ENCODE measurements around the gene C12orf57. TPM values are rescaled to one million over a fixed set of nuclear protein-coding genes. Genes with fewer than 3 reads are reported as not detected.

The C12orf57 gene
- polyA plus RNA-seq, 2 of the 4 experiments (the other 2 are of a cell fraction) = 261 to 466 TPM

DNA sequence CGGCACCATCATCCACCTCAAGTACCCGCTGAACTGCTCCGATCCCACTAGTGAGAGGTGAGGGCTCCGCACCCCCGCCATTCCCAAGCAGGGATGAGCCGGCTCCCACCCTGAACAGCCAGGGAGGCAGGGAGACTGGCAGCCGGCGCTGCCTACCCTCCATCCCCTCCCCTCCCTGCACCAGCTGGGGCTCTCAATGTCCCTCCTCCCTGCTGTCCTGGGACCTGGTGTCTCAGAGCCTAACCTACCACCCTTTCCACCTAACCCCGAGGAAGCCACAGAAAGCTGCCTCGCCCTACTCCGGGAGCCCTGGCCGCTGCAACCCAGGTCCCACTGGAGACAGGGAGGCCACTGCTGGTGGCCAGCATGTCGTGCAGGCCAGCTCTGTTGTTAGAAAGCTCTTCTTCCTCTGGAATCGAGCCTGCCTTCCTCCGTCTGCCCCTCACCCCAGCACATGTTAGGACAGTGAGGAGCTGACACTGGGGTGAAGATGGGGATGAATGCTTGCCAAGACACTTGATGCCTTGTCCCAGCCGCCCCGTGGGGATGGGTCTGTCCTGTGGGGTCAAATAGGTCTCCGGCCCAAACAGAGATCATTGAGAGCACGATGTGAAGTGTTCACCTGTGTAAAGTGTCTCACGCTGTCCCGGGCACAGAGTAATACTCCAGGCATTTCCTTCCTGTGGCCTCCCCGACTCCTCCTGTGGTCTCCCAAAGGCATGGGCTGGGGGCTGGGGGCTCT is 8.5 kb downstream of the C12orf57 start:
- peaks cover 4% of the 10 kb centered on the region; the same call in 2 of the 3 replicates for H3K4me1 ChIP-seq
- no peak overlapping the region for H3K4me3 ChIP-seq
- no peak for FAIRE-seq
- WGBS (ENCODE audit: missing lambda C conversion rate) = 86% methylated on average over 19 of the region's 22 CpGs
- no peak overlapping the region for H3K27ac ChIP-seq
- TF ChIP-seq SREBF2 (IDR thresholded peaks at IDR 0.05) (no peak), CHD4 (IDR thresholded peaks at IDR 0.05; ENCODE audit: borderline replicate concordance) (no peak), GATA3 (IDR thresholded peaks at IDR 0.05; ENCODE audit: borderline replicate concordance) (no peak), FOSB (CRISPR knock-in tag; IDR thresholded peaks at IDR 0.05) (no peak), JUNB (IDR thresholded peaks at IDR 0.05) (no peak), PHF8 (IDR thresholded peaks at IDR 0.05; ENCODE audit: borderline replicate concordance, low read depth) (no peak), JUN (IDR thresholded peaks at IDR 0.05) (no peak), HOXB13 (CRISPR knock-in tag; IDR thresholded peaks at IDR 0.05; ENCODE audit: low read depth) (no peak), ZSCAN20 (CRISPR knock-in tag; IDR thresholded peaks at IDR 0.05) (no peak), RARB (CRISPR knock-in tag; IDR thresholded peaks at IDR 0.05) (no peak), REST (IDR thresholded peaks at IDR 0.05) (no peak), EHMT2 (IDR thresholded peaks at IDR 0.05; ENCODE audit: low read depth) (no peak), E2F6 (IDR thresholded peaks at IDR 0.05; ENCODE audit: borderline replicate concordance, low read depth) (no peak), MYC (IDR thresholded peaks at IDR 0.05; ENCODE audit: borderline replicate concordance, low read length) (no peak), HMGXB4 (CRISPR knock-in tag; IDR thresholded peaks at IDR 0.05; ENCODE audit: borderline replicate concordance) (no peak)
- TF ChIP-seq, protein P1, sequence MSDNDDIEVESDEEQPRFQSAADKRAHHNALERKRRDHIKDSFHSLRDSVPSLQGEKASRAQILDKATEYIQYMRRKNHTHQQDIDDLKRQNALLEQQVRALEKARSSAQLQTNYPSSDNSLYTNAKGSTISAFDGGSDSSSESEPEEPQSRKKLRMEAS (IDR thresholded peaks at IDR 0.05) = no peak
- H3K4me2 ChIP-seq = no peak overlapping the region
- ATAC-seq = no peak
- ChIA-PET CTCF (interaction anchor here (1.0 to 22.6 kb wide), 6 partner anchors 9 to 109 kb away, joined by 3 to 370 read pairs (median 10); partner anchors contain the start of gene ATN1), POLR2A (interaction anchor here (0.6 kb wide), 1 partner anchor 9 kb away, joined by 3 read pairs; no protein-coding TSS in a partner anchor)
- DNase-seq (ENCODE audit: low read depth in 1 of 2, low spot score in 1 of 2) = no peak
- no peaks in the 10 kb centered on the region for H3K9me3 ChIP-seq

- ATAC-seq (no peak), DNase-seq (ENCODE audit: low read depth in 1 of 2, low spot score in 1 of 2) (no peak), FAIRE-seq (no peak)
- ChIA-PET POLR2A (interaction anchor here (0.6 kb wide), 1 partner anchor 8 kb away, joined by 3 read pairs; no protein-coding TSS in a partner anchor), CTCF (interaction anchor here (1.0 to 22.6 kb wide), 6 partner anchors 9 to 108 kb away, joined by 3 to 370 read pairs (median 10); partner anchors contain the start of gene ATN1)
- H3K4me2 ChIP-seq = no peak overlapping the region
- WGBS (ENCODE audit: missing lambda C conversion rate) = 91% methylated on average over 15 of the region's 15 CpGs
- no peak overlapping the region for H3K27ac ChIP-seq
- no peak overlapping the region for H3K4me3 ChIP-seq
- TF ChIP-seq RFX5 (IDR thresholded peaks at IDR 0.05) = no peak
- no peak for TF ChIP-seq HOXB13 (CRISPR knock-in tag; IDR thresholded peaks at IDR 0.05; ENCODE audit: low read depth)
- TF ChIP-seq ZC3H11A (IDR thresholded peaks at IDR 0.05) = no peak
- no peak for TF ChIP-seq FOXS1 (CRISPR knock-in tag; IDR thresholded peaks at IDR 0.05)
- TF ChIP-seq, protein P2, sequence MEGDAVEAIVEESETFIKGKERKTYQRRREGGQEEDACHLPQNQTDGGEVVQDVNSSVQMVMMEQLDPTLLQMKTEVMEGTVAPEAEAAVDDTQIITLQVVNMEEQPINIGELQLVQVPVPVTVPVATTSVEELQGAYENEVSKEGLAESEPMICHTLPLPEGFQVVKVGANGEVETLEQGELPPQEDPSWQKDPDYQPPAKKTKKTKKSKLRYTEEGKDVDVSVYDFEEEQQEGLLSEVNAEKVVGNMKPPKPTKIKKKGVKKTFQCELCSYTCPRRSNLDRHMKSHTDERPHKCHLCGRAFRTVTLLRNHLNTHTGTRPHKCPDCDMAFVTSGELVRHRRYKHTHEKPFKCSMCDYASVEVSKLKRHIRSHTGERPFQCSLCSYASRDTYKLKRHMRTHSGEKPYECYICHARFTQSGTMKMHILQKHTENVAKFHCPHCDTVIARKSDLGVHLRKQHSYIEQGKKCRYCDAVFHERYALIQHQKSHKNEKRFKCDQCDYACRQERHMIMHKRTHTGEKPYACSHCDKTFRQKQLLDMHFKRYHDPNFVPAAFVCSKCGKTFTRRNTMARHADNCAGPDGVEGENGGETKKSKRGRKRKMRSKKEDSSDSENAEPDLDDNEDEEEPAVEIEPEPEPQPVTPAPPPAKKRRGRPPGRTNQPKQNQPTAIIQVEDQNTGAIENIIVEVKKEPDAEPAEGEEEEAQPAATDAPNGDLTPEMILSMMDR (IDR thresholded peaks at IDR 0.05) = no peak
- TF ChIP-seq SREBF2 (IDR thresholded peaks at IDR 0.05) = no peak
- H3K4me1 ChIP-seq = 0 out of 3 replicates have a peak, but pooled peaks cover 3% of the 10 kb centered on the region
- H3K9me3 ChIP-seq = no peaks in the 10 kb centered on the region
Observed at GRCh38 chr12:6952863-6953441, 9.1 kb downstream of the C12orf57 start.

Measured in A549 (cell line).